Activated naive CD8-positive, alpha-beta T cell (primary cell): ENCODE results near the gene KATNAL1.

Experiments used
- H3K27ac Mint-ChIP-seq: one replicate; pipeline ENCODE4 v1.8.0; 2021; ENCODE audit warnings: mixed read lengths
- H3K27me3 Mint-ChIP-seq: one replicate; pipeline ENCODE4 v1.8.0; 2021; ENCODE audit warnings: mixed read lengths
- H3K36me3 Mint-ChIP-seq: one replicate; pipeline ENCODE4 v1.8.0; 2021; ENCODE audit warnings: mixed read lengths
- H3K4me1 Mint-ChIP-seq: one replicate; pipeline ENCODE4 v1.8.0; 2021; ENCODE audit warnings: low read depth, mixed read lengths
- H3K4me3 Mint-ChIP-seq: one replicate; pipeline ENCODE4 v1.8.0; 2021; ENCODE audit warnings: mild to moderate bottlenecking, mixed read lengths
- H3K9me3 Mint-ChIP-seq: one replicate; pipeline ENCODE4 v1.8.0; 2021; ENCODE audit warnings: low read depth, mixed read lengths

Gene KATNAL1

DNA sequence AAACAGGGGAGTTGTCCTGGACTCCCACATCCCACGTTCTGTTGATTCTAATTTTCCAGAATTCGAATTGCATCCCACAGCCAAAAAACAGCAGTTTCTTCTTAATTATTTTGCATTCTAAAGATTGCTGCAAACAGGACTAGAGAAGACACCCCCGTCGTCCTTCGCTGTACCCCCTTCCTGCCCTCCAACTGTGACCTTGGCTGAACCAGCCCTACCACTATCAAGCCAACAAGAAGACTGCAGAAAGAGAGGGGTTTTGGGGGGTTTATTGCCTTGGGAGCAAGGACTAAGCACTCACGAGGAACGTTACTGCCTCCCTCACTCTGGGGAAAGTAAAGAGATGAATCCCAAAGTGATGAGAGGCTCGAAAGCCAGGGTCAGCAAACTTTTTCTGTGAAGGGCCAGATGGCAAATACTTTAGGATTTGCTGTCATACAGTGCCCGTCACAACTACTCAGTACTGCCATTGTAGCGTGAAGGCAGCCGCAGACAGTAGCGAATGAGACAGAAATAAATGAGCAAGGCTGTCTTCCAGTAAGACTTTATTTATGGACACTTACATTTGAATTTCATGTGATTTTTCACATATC is 32.5 kb upstream of the KATNAL1 start:
- Mint-ChIP-seq H3K36me3 (peaks cover 12% of the 10 kb centered on the region), H3K27ac (no peak overlapping the region), H3K9me3 (no peaks in the 10 kb centered on the region), H3K4me3 (no peak overlapping the region), H3K27me3 (peaks cover 2% of the 10 kb centered on the region), H3K4me1 (peaks cover 16% of the 10 kb centered on the region)

DNA sequence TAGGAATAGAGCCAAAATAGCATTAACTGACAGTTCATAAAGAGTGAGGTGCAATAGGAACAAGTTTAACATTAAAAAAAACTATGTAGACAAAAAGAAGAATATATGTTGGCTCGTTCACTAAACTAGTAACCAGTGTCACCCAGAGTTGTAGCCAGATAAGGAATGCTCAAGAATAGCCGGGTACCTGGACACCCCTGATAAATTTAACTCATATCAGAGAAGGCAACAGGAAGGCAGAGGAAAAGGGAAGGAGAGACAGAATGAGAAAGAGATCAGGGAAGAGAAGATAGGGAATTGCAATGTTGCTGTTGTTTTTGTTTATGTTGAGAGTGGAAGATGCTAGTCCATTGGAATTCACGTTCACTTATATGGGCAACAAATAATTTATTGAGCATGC is 31.6 kb upstream of the KATNAL1 start:
- peaks cover 18% of the 10 kb centered on the region for H3K4me1 Mint-ChIP-seq
- H3K4me3 Mint-ChIP-seq: no peak overlapping the region
- no peaks in the 10 kb centered on the region for H3K9me3 Mint-ChIP-seq
- H3K27ac Mint-ChIP-seq: no peak overlapping the region
- peaks cover 12% of the 10 kb centered on the region for H3K36me3 Mint-ChIP-seq
- peaks cover 2% of the 10 kb centered on the region for H3K27me3 Mint-ChIP-seq

GRCh38 chr13:30338331-30338851 is 31.0 kb upstream of the KATNAL1 start:
- no peak overlapping the region for H3K4me3 Mint-ChIP-seq
- no peak overlapping the region for H3K27ac Mint-ChIP-seq
- peaks cover 12% of the 10 kb centered on the region for H3K36me3 Mint-ChIP-seq
- peaks cover 2% of the 10 kb centered on the region for H3K27me3 Mint-ChIP-seq
- H3K9me3 Mint-ChIP-seq: no peaks in the 10 kb centered on the region
- peaks cover 16% of the 10 kb centered on the region for H3K4me1 Mint-ChIP-seq

GRCh38 chr13:30337061-30337610 is 29.8 kb upstream of the KATNAL1 start:
- Mint-ChIP-seq H3K9me3 (no peaks in the 10 kb centered on the region), H3K36me3 (peaks cover 8% of the 10 kb centered on the region), H3K4me3 (no peak overlapping the region), H3K27me3 (peaks cover 2% of the 10 kb centered on the region), H3K27ac (no peak overlapping the region), H3K4me1 (peaks cover 10% of the 10 kb centered on the region)

GRCh38 chr13:30334663-30335386 is 27.5 kb upstream of the KATNAL1 start:
- Mint-ChIP-seq H3K27me3 (peaks cover 2% of the 10 kb centered on the region), H3K36me3 (peaks cover 8% of the 10 kb centered on the region), H3K27ac (no peak overlapping the region), H3K4me3 (no peak overlapping the region), H3K4me1 (peaks cover 10% of the 10 kb centered on the region), H3K9me3 (no peaks in the 10 kb centered on the region)

- Mint-ChIP-seq H3K4me1 (peaks cover 10% of the 10 kb centered on the region), H3K27me3 (no peaks in the 10 kb centered on the region), H3K36me3 (peaks cover 3% of the 10 kb centered on the region), H3K27ac (no peak overlapping the region), H3K9me3 (no peaks in the 10 kb centered on the region), H3K4me3 (no peak overlapping the region)
These were observed 26.3 kb upstream of the KATNAL1 start for GRCh38 chr13:30333616-30334015.

GRCh38 chr13:30332456-30333143 is 25.2 kb upstream of the KATNAL1 start:
- Mint-ChIP-seq H3K4me1 (peaks cover 8% of the 10 kb centered on the region), H3K27ac (no peak overlapping the region), H3K4me3 (no peak overlapping the region), H3K36me3 (peaks cover 2% of the 10 kb centered on the region), H3K9me3 (no peaks in the 10 kb centered on the region), H3K27me3 (no peaks in the 10 kb centered on the region)

DNA sequence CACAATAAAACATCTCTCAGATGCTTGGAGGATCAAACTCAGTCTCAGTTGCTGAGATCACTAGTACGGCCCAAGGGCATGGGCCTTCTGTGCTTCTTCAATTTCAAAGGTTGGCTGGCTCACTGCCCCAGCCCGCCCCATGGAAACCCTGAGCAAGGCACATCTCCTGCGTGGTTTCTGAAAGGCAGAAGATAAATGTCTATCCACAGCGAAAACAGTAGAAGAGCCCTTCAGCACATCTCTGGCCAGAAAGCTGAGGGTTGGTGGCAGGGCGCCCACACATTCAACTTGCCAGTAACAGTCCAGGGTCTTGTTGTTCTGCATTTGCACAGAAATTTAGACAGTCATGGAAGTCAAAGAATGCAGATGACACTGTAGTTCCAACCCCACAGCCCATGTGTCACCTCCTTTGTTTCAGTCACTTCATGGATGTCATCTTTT is 24.0 kb upstream of the KATNAL1 start:
- no peaks in the 10 kb centered on the region for H3K27me3 Mint-ChIP-seq
- H3K9me3 Mint-ChIP-seq: no peaks in the 10 kb centered on the region
- peaks cover 3% of the 10 kb centered on the region for H3K4me1 Mint-ChIP-seq

DNA sequence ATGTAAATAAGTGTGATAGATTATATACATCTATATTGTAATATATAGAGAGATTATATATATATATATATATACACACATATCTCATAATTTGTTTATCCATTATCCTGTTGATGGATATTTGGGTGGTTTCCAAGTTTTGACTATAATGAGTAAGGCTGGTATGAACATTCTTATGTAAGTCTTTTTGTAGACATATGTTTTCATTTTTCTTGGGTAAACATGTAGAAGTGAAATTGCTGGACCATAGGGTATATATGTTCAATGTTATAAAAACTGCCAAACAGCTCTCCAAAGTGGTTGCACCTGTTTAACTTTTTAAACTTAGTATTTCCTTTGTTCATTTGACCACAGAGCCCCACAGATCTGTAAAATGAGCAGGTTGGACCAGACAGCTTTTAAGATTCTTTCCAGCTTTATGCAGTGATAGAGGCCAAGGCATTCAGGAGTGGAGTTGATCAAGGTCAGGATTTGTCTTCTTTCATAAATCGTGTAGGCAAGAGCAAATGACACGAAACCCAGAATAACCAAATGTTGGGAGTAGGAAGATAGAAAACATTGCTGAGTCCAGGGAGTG is 21.7 kb upstream of the KATNAL1 start:
- Mint-ChIP-seq H3K4me3 (no peak overlapping the region), H3K4me1 (no peaks in the 10 kb centered on the region), H3K27ac (no peak overlapping the region), H3K27me3 (no peaks in the 10 kb centered on the region), H3K36me3 (no peaks in the 10 kb centered on the region), H3K9me3 (no peaks in the 10 kb centered on the region)

More for the DNA sequence above, 24.0 kb upstream of the KATNAL1 start:
- Mint-ChIP-seq H3K36me3 (no peaks in the 10 kb centered on the region), H3K27ac (no peak overlapping the region), H3K4me3 (no peak overlapping the region)

DNA sequence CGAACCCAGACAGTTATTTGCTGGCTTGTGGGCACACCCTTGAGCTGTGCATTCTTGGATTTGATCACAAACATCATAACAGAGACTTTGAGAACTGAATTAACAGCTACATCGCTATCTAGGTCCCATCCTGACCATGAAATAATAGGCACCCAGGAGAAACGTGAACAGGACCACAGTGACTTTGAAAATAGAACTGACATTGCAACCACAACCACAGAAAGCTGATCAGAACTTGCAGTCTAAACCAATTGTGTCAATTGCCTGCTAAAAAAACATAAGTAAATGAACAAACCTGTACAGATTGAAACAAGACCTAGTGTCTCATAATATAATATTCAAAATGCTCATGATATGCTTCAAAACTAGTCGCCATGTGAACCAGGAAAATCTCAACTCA is 18.3 kb upstream of the KATNAL1 start:
- H3K4me3 Mint-ChIP-seq: no peak overlapping the region

GRCh38 chr13:30323524-30323923 is 16.2 kb upstream of the KATNAL1 start:
- Mint-ChIP-seq H3K27me3 (no peaks in the 10 kb centered on the region), H3K27ac (no peak overlapping the region), H3K36me3 (no peaks in the 10 kb centered on the region), H3K4me1 (no peaks in the 10 kb centered on the region), H3K9me3 (no peaks in the 10 kb centered on the region), H3K4me3 (no peak overlapping the region)

More for the DNA sequence above, 18.3 kb upstream of the KATNAL1 start:
- no peak overlapping the region for H3K27ac Mint-ChIP-seq
- H3K36me3 Mint-ChIP-seq: no peaks in the 10 kb centered on the region
- no peaks in the 10 kb centered on the region for H3K9me3 Mint-ChIP-seq
- no peaks in the 10 kb centered on the region for H3K4me1 Mint-ChIP-seq
- H3K27me3 Mint-ChIP-seq: no peaks in the 10 kb centered on the region

DNA sequence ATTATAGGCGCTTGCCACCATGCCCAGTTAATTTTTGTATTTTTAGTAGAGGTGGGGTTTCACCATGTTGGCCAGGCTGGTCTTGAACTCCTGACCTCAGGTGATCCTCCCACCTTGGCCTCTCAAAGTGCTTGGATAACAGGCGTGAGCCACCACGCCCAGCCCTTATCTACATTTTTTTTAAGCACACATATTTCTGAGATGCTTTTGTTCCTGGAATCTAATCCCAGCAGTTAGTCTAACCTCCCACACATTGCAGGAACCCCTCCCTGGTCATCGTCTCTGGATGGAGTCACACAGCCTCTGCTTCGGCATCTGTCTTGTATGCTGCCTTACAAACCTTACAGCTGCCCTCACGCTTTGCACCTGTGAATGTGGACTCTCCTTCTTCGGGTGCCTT is 15.1 kb upstream of the KATNAL1 start:
- Mint-ChIP-seq H3K27ac (no peak overlapping the region), H3K4me1 (no peaks in the 10 kb centered on the region), H3K4me3 (no peak overlapping the region), H3K9me3 (no peaks in the 10 kb centered on the region), H3K36me3 (no peaks in the 10 kb centered on the region), H3K27me3 (no peaks in the 10 kb centered on the region)

DNA sequence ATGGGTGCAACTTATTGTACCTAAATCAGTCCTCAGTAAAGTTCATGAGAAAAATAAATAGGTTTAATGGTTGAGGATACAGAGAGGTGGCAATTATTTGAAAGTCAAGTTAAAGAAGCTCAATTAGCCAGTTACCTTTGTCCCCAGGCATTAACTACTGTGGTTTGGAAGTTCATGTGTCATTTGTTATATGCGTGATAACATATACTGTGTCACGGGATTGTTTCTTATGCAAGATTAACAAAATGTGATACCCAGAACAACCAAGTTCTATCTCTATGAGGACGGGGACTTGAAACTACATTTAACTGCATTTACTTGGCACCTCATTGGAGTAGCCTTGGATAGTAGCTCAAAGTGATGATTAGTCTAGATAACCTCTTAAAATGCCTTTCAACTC is 13.9 kb upstream of the KATNAL1 start:
- Mint-ChIP-seq H3K9me3 (no peaks in the 10 kb centered on the region), H3K27me3 (no peaks in the 10 kb centered on the region), H3K36me3 (no peaks in the 10 kb centered on the region)

DNA sequence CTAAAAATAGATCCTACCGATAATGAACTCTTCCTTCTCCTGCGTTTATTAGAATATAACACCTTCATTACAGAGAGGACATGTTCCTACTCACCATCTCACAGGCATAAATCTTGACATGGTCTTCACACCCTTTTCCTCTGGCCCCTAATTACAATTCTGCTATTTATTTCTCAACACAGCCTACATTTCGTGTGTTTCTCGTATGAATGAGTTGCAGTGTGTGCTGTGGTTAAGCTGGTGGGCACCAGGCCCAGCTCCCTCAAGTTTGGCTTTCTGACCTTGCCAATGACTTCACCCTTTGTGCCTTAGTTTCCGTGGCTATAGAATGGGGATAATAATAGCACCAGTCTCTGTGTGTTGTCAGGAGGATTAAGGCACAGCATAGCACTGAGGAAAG is 12.3 kb upstream of the KATNAL1 start:
- Mint-ChIP-seq H3K27ac (no peak overlapping the region), H3K9me3 (no peaks in the 10 kb centered on the region), H3K4me1 (peaks cover 6% of the 10 kb centered on the region), H3K27me3 (no peaks in the 10 kb centered on the region), H3K4me3 (no peak overlapping the region), H3K36me3 (no peaks in the 10 kb centered on the region)

More for the DNA sequence above, 13.9 kb upstream of the KATNAL1 start:
- no peak overlapping the region for H3K4me3 Mint-ChIP-seq
- no peak overlapping the region for H3K27ac Mint-ChIP-seq
- H3K4me1 Mint-ChIP-seq: no peaks in the 10 kb centered on the region

DNA sequence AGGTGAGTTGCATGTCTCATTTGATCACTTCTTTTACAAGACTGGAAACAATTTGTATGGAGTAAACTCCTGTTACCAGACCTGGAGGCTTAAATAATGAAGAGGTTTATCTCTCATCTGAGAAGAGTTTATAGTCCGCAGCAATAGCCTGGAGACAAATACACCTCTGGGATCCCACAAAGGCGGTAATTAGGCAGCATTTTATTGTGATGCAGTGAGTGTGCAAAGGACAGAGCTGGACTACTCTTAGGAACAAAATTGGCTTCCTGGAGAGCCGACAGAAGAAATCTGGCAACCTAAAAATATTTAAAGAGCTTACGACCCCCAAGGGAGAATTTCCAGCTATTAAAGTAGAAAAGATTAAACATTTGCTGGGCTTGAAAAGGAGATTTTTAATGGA is 11.8 kb upstream of the KATNAL1 start:
- Mint-ChIP-seq H3K27ac (no peak overlapping the region), H3K9me3 (no peaks in the 10 kb centered on the region), H3K27me3 (no peaks in the 10 kb centered on the region), H3K4me3 (no peak overlapping the region), H3K36me3 (no peaks in the 10 kb centered on the region), H3K4me1 (peaks cover 10% of the 10 kb centered on the region)
